Measurements from ENCODE around the gene ATP23. TPM values are rescaled to one million over a fixed set of nuclear protein-coding genes. Genes with fewer than 3 reads are reported as not detected.
A peak's percentile ranks its signal among the peaks of the same experiment; 100 is the strongest.

ATP23 gene
- total RNA-seq, 6 experiments from 2014 or later = 2.2 to 7.9 (median 3.5) TPM

- Histone ChIP-seq H3K27me3 (no peaks in the 10 kb centered on the region), H3K4me3 (no peak overlapping the region), H3K9me3 (peaks cover 0 to 8% (median 3%) of the 10 kb centered on the region in 4 donors), H3K36me3 (no peaks in the 10 kb centered on the region), H3K27ac (no peak overlapping the region), H3K4me1 (no peaks in the 10 kb centered on the region)
- no peak for ATAC-seq
- TF ChIP-seq CTCF (IDR thresholded peaks at IDR 0.05) = no peak
- no peak for TF ChIP-seq POLR2A (IDR thresholded peaks at IDR 0.05)
- no peak for DNase-seq
- intact Hi-C loops (cut with DNase I) = no loop called here
These were observed 25.2 kb downstream of the ATP23 start for GRCh38 chr12:57966536-57966935.

- Histone ChIP-seq H3K9me3 (peaks cover 0 to 6% (median 0%) of the 10 kb centered on the region in 4 donors), H3K4me3 (no peak overlapping the region), H3K4me1 (no peaks in the 10 kb centered on the region), H3K27me3 (no peaks in the 10 kb centered on the region), H3K27ac (no peak overlapping the region), H3K36me3 (no peaks in the 10 kb centered on the region)
- DNase-seq (no peak), ATAC-seq (peak in 2 of 4 donors; percentile 24 to 28)
- TF ChIP-seq CTCF (IDR thresholded peaks at IDR 0.05) = peak; percentile 29 to 49 (median 42)
- TF ChIP-seq POLR2A (IDR thresholded peaks at IDR 0.05) = no peak
- intact Hi-C loops (cut with DNase I) = no loop called here
- 25% methylated on average over 6 of the region's 6 CpGs for WGBS (ENCODE audit: insufficient coverage, low coverage, low lambda C conversion rate, missing lambda C conversion rate)
These were observed 41.9 kb downstream of the ATP23 start for GRCh38 chr12:57983146-57983857.

- H3K4me1 ChIP-seq = no peaks in the 10 kb centered on the region
- 71% methylated on average over 6 of the region's 6 CpGs for WGBS (ENCODE audit: insufficient coverage, low coverage, low lambda C conversion rate, missing lambda C conversion rate)
- H3K36me3 ChIP-seq = no peaks in the 10 kb centered on the region
- H3K27me3 ChIP-seq = no peaks in the 10 kb centered on the region
- peaks cover 0 to 6% (median 0%) of the 10 kb centered on the region in 4 donors for H3K9me3 ChIP-seq
- H3K27ac ChIP-seq = no peak overlapping the region
- intact Hi-C loops (cut with DNase I) = no loop called here
- H3K4me3 ChIP-seq = no peak overlapping the region
- DNase-seq (no peak), ATAC-seq (no peak)
- no peak for TF ChIP-seq CTCF (IDR thresholded peaks at IDR 0.05)
- TF ChIP-seq POLR2A (IDR thresholded peaks at IDR 0.05) = no peak
These were observed 42.6 kb downstream of the ATP23 start for GRCh38 chr12:57983858-57984505.

- Histone ChIP-seq H3K27ac (no peak overlapping the region), H3K27me3 (no peaks in the 10 kb centered on the region), H3K36me3 (no peaks in the 10 kb centered on the region), H3K4me3 (no peak overlapping the region), H3K4me1 (no peaks in the 10 kb centered on the region), H3K9me3 (peaks cover 0 to 6% (median 0%) of the 10 kb centered on the region in 4 donors)
- no peak for TF ChIP-seq CTCF (IDR thresholded peaks at IDR 0.05)
- TF ChIP-seq POLR2A (IDR thresholded peaks at IDR 0.05) = no peak
- WGBS (ENCODE audit: insufficient coverage, low coverage, low lambda C conversion rate, missing lambda C conversion rate) = 78% methylated on average over 13 of the region's 16 CpGs
- ATAC-seq (no peak), DNase-seq (no peak)
- intact Hi-C loops (cut with DNase I) = no loop called here
These were observed 43.3 kb downstream of the ATP23 start for GRCh38 chr12:57984629-57985151.

Data from right lobe of liver (tissue), 6 donors.